Epithelial cell of esophagus (primary cell): ENCODE measurements around the gene ZNF586.
"Not testable (repeated sequence)": the region's sequence is repeated elsewhere in the genome, so short reads cannot be mapped to it uniquely, and the experiment has no call there.

Source experiments
- DNase-seq: peaks from one replicate; pipeline ENCODE4 v3.0.0; 2010; ENCODE audit warnings: low read depth
- H3K4me3 ChIP-seq: 2 replicates; pipeline ENCODE4 v1.5.1; 2011; ENCODE audit warnings: mild to moderate bottlenecking, low read length, control low read depth
- CTCF ChIP-seq: IDR thresholded peaks from 2 replicates; pipeline ENCODE4 v1.5.1; 2011; ENCODE audit warnings: low read depth, mild to moderate bottlenecking, low read length, control low read depth, inconsistent platforms; ENCODE audit not compliant: insufficient read depth; ENCODE audit errors: missing control alignments

The ZNF586 gene

GRCh38 chr19:57776764-57777296, 7.4 kb downstream of the ZNF586 start:
- TF ChIP-seq CTCF, result no peak
- DNase-seq, result no peak
- H3K4me3 ChIP-seq, result no peak overlapping the region

- TF ChIP-seq CTCF, result no peak
- H3K4me3 ChIP-seq, result no peak overlapping the region
- no peak for DNase-seq
Observed at GRCh38 chr19:57778336-57778735, 8.9 kb downstream of the ZNF586 start.

- no peak for DNase-seq
- TF ChIP-seq CTCF, result no peak
- no peak overlapping the region for H3K4me3 ChIP-seq
Observed at GRCh38 chr19:57779220-57779845, 9.9 kb downstream of the ZNF586 start.

- no peak for TF ChIP-seq CTCF
- no peak for DNase-seq
- H3K4me3 ChIP-seq, result no peak overlapping the region
Observed at GRCh38 chr19:57786286-57786685, 16.8 kb downstream of the ZNF586 start.

GRCh38 chr19:57786906-57787305, 17.4 kb downstream of the ZNF586 start:
- no peak for DNase-seq
- no peak overlapping the region for H3K4me3 ChIP-seq
- TF ChIP-seq CTCF, result no peak

- DNase-seq, result no peak
- H3K4me3 ChIP-seq, result no peak overlapping the region
- no peak for TF ChIP-seq CTCF
Observed at GRCh38 chr19:57788114-57788692, 18.7 kb downstream of the ZNF586 start.

- TF ChIP-seq CTCF, result no peak
- H3K4me3 ChIP-seq, result no peak overlapping the region
Observed at GRCh38 chr19:57789288-57789687, 19.8 kb downstream of the ZNF586 start.

GRCh38 chr19:57796580-57796979, 27.1 kb downstream of the ZNF586 start:
- not testable (repeated sequence) for DNase-seq, H3K4me3 ChIP-seq

More at GRCh38 chr19:57789288-57789687, 19.8 kb downstream of the ZNF586 start:
- DNase-seq, result no peak
